HepG2 (cell line): Measurements from ENCODE around the gene ACAP1. TPM values are rescaled to one million over a fixed set of nuclear protein-coding genes. Genes with fewer than 3 reads are reported as not detected.

Experiments
- ATAC-seq: fragments of 200-7000 bp; cut with Tn5 transposase; 3 replicates; pipeline ENCODE4 v1.9.1; 2020; ENCODE audit warnings: mild to moderate bottlenecking, moderate library complexity
- BruUV-seq: library from RNA; stranded (reverse); fragments of 400-500 nt; replicated peaks from 2 replicates; lab custom pipeline; 2021; lab: Mats Ljungman, UMichigan
- CTCF ChIA-PET: fragments of 300-600 bp; formaldehyde crosslinking; extraction: SDS; loops from one replicate; lab custom pipeline; 2021; ENCODE audit warnings: low total read pairs, inconsistent platforms, low intra/inter-chr PET ratio; lab: Yijun Ruan, JAX
- POLR2A ChIA-PET: fragments of 350-600 bp; sonication (Branson Sonifier 250); formaldehyde crosslinking; loops from one replicate; lab custom pipeline; 2020; ENCODE audit warnings: antibody characterized with exemption, inconsistent platforms; lab: Yijun Ruan, JAX
- DNase-seq: peaks from one replicate; pipeline ENCODE4 v3.0.0-alpha.2; 2015; ENCODE audit warnings: low spot score
- FAIRE-seq: peaks from 3 replicates; lab custom pipeline; 2011; peaks lifted over from hg19 to GRCh38; lab: Jason Lieb, UNC
- H2AFZ ChIP-seq: one replicate; pipeline ENCODE4 v1.6.1; 2011; ENCODE audit warnings: low read length, inconsistent platforms
- H3K27ac ChIP-seq: fragments of 300-600 bp; 3 replicates; pipeline ENCODE4 v1.8.0; 2011; ENCODE audit warnings: mixed run types, mild to moderate bottlenecking, mixed read lengths, low read length, inconsistent platforms; ENCODE audit not compliant: insufficient read depth; ENCODE audit errors: extremely low read length
- H3K27me3 ChIP-seq, 2 experiments: fragments of 200-600 bp in 1 of 2; 2 replicates in 1 of 2; 3 replicates in 1 of 2; pipeline versions ENCODE4 v1.6.0 to v1.8.0; 2011; ENCODE audit warnings: low read length in 2 of 2, mild to moderate bottlenecking in 2 of 2, moderate library complexity in 2 of 2, inconsistent platforms in 1 of 2; ENCODE audit not compliant: insufficient read depth in 2 of 2, control insufficient read depth in 1 of 2
- H3K36me3 ChIP-seq, 2 experiments: fragments of 200-600 bp in 1 of 2; replicated peaks in 1 of 2; 2 replicates in 1 of 2; 3 replicates in 1 of 2; pipeline versions ENCODE4 v1.5.1 to v1.8.0; 2011; ENCODE audit warnings: low read length in 2 of 2, inconsistent platforms in 1 of 2; ENCODE audit not compliant: insufficient read depth in 2 of 2, control insufficient read depth in 1 of 2
- H3K4me1 ChIP-seq: 2 replicates; pipeline ENCODE4 v1.5.1; 2012; ENCODE audit warnings: low read length, inconsistent platforms; ENCODE audit not compliant: insufficient read depth
- H3K4me2 ChIP-seq: 2 replicates; pipeline ENCODE4 v1.6.0; 2011; ENCODE audit warnings: low read depth, low read length, inconsistent platforms
- H3K4me3 ChIP-seq, 3 experiments: fragments of 200-600 bp in 1 of 3; sonication (generic), shearing (Covaris generic) in 1 of 3; replicated peaks in 1 of 3; 2 replicates each; pipeline ENCODE4 v1.5.1; 2011 to 2016; ENCODE audit warnings: low read length in 3 of 3, inconsistent platforms in 2 of 3, low read depth in 2 of 3, mild to moderate bottlenecking in 2 of 3, control low read depth in 1 of 3, mixed read lengths in 1 of 3; ENCODE audit not compliant: insufficient read depth in 1 of 3
- H3K79me2 ChIP-seq: one replicate; pipeline ENCODE4 v1.6.1; 2011; ENCODE audit warnings: low read length, inconsistent platforms; ENCODE audit not compliant: insufficient read depth
- H3K9ac ChIP-seq: 2 replicates; pipeline ENCODE4 v1.6.0; 2011; ENCODE audit warnings: mild to moderate bottlenecking, low read depth, low read length, inconsistent platforms; ENCODE audit not compliant: insufficient read depth
- H3K9me3 ChIP-seq: 2 replicates; pipeline ENCODE4 v1.5.1; 2012; ENCODE audit warnings: mild to moderate bottlenecking, low read length
- H4K20me1 ChIP-seq: 2 replicates; pipeline ENCODE4 v1.6.0; 2011; ENCODE audit warnings: inconsistent platforms, mild to moderate bottlenecking, low read length, moderate library complexity; ENCODE audit not compliant: insufficient read depth
- GZF1 ChIP-seq: sonication (generic); formaldehyde crosslinking; IDR thresholded peaks from 2 replicates; pipeline ENCODE4 v1.5.1; 2020; ENCODE audit warnings: mild to moderate bottlenecking, missing genetic modification reagents
- KLF13 ChIP-seq: sonication (generic); formaldehyde crosslinking; IDR thresholded peaks from 2 replicates; pipeline ENCODE4 v1.4.0; 2020; ENCODE audit warnings: mild to moderate bottlenecking, missing genetic modification reagents
- MTERF4 ChIP-seq: sonication (generic); formaldehyde crosslinking; IDR thresholded peaks from 2 replicates; pipeline ENCODE4 v1.8.0; 2023; ENCODE audit warnings: mild to moderate bottlenecking, missing genetic modification reagents
- NFYB ChIP-seq: sonication (generic); formaldehyde crosslinking; IDR thresholded peaks from 2 replicates; pipeline ENCODE4 v1.4.0; 2020; ENCODE audit warnings: missing genetic modification reagents
- NFYC ChIP-seq: IDR thresholded peaks from 2 replicates; pipeline ENCODE4 v1.6.1; 2016; ENCODE audit warnings: missing genetic modification reagents, missing compliant biosample characterization
- PHF8 ChIP-seq: sonication (generic); formaldehyde crosslinking; IDR thresholded peaks from 2 replicates; pipeline ENCODE4 v1.5.0; 2020; ENCODE audit warnings: missing genetic modification reagents
- SETDB1 ChIP-seq: sonication (generic); formaldehyde crosslinking; IDR thresholded peaks from 2 replicates; pipeline ENCODE4 v1.5.1; 2020; ENCODE audit warnings: missing genetic modification reagents, mild to moderate bottlenecking, borderline replicate concordance
- ZBTB34 ChIP-seq: sonication (generic); formaldehyde crosslinking; IDR thresholded peaks from 2 replicates; pipeline ENCODE4 v1.8.0; 2022; ENCODE audit warnings: mild to moderate bottlenecking, missing genetic modification reagents
- ZFP90 ChIP-seq: sonication (generic); formaldehyde crosslinking; IDR thresholded peaks from 2 replicates; pipeline ENCODE4 v1.8.0; 2022; ENCODE audit warnings: missing genetic modification reagents, mild to moderate bottlenecking, inconsistent platforms, borderline replicate concordance
- ZNF280B ChIP-seq: sonication (generic); formaldehyde crosslinking; IDR thresholded peaks from 2 replicates; pipeline ENCODE4 v1.5.0; 2020; ENCODE audit warnings: missing genetic modification reagents, mild to moderate bottlenecking, borderline replicate concordance
- ZNF790 ChIP-seq: sonication (generic); formaldehyde crosslinking; IDR thresholded peaks from 2 replicates; pipeline ENCODE4 v1.8.0; 2022; ENCODE audit warnings: missing genetic modification reagents, mild to moderate bottlenecking, borderline replicate concordance
- WGBS: methylation state at CpG from one replicate; pipeline ENCODE4 v1.1.6; 2017; ENCODE audit warnings: low lambda C conversion rate; 5-methylcytosine and 5-hydroxymethylcytosine counted together
- in situ Hi-C: cut with HindIII; loops from 2 replicates; pipeline ENCODE4 v1.10.0; 2017; ENCODE audit warnings: low pct_unique_long_range_greater_than_20kb; ENCODE audit not compliant: extremely low pct_ligation_motif_present
- intact Hi-C: fragments of 100-400 bp; cut with micrococcal nuclease; formaldehyde crosslinking; loops from one replicate; pipeline ENCODE4 v1.10.0; 2022; ENCODE audit not compliant: unreplicated experiment
- polyA plus RNA-seq, 8 experiments: library from polyadenylated mRNA; depleted of rRNA in 3 of 8; stranded (reverse) in 7 of 8; unstranded in 1 of 8; fragments of >200 nt; fragmentation: Illumina TruSeq in 4 of 8; extraction: Trizol in 4 of 8; gene quantifications; 2 replicates each; pipeline versions ENCODE4 v1.2.1 to v1.2.3, GENCODE V29; 2011 to 2016; ENCODE audit warnings: low read depth in 4 of 8, missing spikeins in 1 of 8, mixed read lengths in 1 of 8; ENCODE audit not compliant: insufficient read depth in 1 of 8
- total RNA-seq, 5 experiments: library from RNA; depleted of rRNA; stranded (reverse); fragments of >200 nt; fragmentation: Illumina TruSeq; extraction: Trizol; gene quantifications; 2 replicates each; pipeline ENCODE4 v1.2.3, GENCODE V29; 2016; ENCODE audit warnings: low read depth in 1 of 5
- TF ChIP-seq, protein P1 (sequence below): IDR thresholded peaks from 2 replicates; pipeline ENCODE4 v1.6.1; 2018; ENCODE audit warnings: missing genetic modification reagents

Gene ACAP1
- total and polyA plus RNA-seq, 2 of the 13 experiments (the other 11 are each of a cell fraction or from before 2014, with no cell fraction given), result 1.3 to 2.5 TPM

GRCh38 chr17:7329997-7330637 lies 6.2 kb upstream of the ACAP1 start:
- ChIA-PET POLR2A (interaction anchor here (0.7 to 2.7 kb wide), 32 partner anchors 10 to 726 kb away, joined by 3 to 47 read pairs (median 4); partner anchors contain the start of genes ACADVL, ASGR1, ASGR2 and CHRNB1), CTCF (no interaction called here)
- DNase-seq (peak; percentile 76), FAIRE-seq (no peak), ATAC-seq (peak; percentile 77)
- no peaks in the 10 kb centered on the region for H4K20me1 ChIP-seq
- H3K4me1 ChIP-seq, result peaks cover 33% of the 10 kb centered on the region
- H3K27ac ChIP-seq, result peak overlapping the region; percentile 63
- intact Hi-C loops (loop anchor here (1.0 to 2.0 kb wide), 3 partner anchors 21 to 115 kb away; partner anchors contain the start of gene CHRNB1), in situ Hi-C loops (no loop called here)
- BruUV-seq, result no TSS peak
- WGBS, result 2% methylated on average over 10 of the region's 34 CpGs
- H2AFZ ChIP-seq, result peak overlapping the region; percentile 68
- H3K27me3 ChIP-seq, result peaks cover 0 to 4% of the 10 kb centered on the region in 2 experiments; a peak in 3 of 5 replicates
- no peaks in the 10 kb centered on the region for H3K9me3 ChIP-seq
- H3K4me3 ChIP-seq, result peak overlapping the region; percentile 90 to 97 (median 91)
- peaks cover 12% of the 10 kb centered on the region for H3K79me2 ChIP-seq
- peak overlapping the region; percentile 84 for H3K4me2 ChIP-seq
- H3K36me3 ChIP-seq, result peaks cover 0 to 14% of the 10 kb centered on the region in 2 experiments; a peak in 3 of 5 replicates
- peak overlapping the region; percentile 83 for H3K9ac ChIP-seq
- TF ChIP-seq PHF8 (0 out of 2 replicates have a peak, but pooled peaks have one; percentile 3), KLF13 (CRISPR knock-in tag) (no peak), NFYC (peak; percentile 48), ZFP90 (CRISPR knock-in tag) (0 out of 2 replicates have a peak, but pooled peaks have one; percentile 2), ZBTB34 (0 out of 2 replicates have a peak, but pooled peaks have one; percentile 18), SETDB1 (no peak), NFYB (CRISPR knock-in tag) (peak; percentile 79), ZNF280B (CRISPR knock-in tag) (no peak), GZF1 (no peak), ZNF790 (CRISPR knock-in tag) (0 out of 2 replicates have a peak, but pooled peaks have one; percentile 21), MTERF4 (CRISPR knock-in tag) (0 out of 2 replicates have a peak, but pooled peaks have one; percentile 47)
- TF ChIP-seq, protein P1, sequence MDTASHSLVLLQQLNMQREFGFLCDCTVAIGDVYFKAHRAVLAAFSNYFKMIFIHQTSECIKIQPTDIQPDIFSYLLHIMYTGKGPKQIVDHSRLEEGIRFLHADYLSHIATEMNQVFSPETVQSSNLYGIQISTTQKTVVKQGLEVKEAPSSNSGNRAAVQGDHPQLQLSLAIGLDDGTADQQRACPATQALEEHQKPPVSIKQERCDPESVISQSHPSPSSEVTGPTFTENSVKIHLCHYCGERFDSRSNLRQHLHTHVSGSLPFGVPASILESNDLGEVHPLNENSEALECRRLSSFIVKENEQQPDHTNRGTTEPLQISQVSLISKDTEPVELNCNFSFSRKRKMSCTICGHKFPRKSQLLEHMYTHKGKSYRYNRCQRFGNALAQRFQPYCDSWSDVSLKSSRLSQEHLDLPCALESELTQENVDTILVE (CRISPR knock-in tag), result no peak
